Esophagus muscularis mucosa (tissue), 4 donors: ENCODE results near the gene UTP18. TPM values are rescaled to one million over a fixed set of nuclear protein-coding genes. Genes with fewer than 3 reads are reported as not detected.
"Not testable (repeated sequence)": the region's sequence is repeated elsewhere in the genome, so short reads cannot be mapped to it uniquely, and the experiment has no call there.

Source experiments
- DNase-seq: peaks from one replicate; pipeline ENCODE4 v3.0.0-alpha.2; 2017; ENCODE audit errors: extremely low spot score
- H3K27ac ChIP-seq, 4 donors: fragments of 200-600 bp; sonication (generic); replicated peaks in 1 of 4; 1 replicate in 3 of 4; 2 replicates in 1 of 4; pipeline ENCODE4 v1.5.1; 2016 to 2019; ENCODE audit warnings: mild to moderate bottlenecking in 1 of 4
- H3K27me3 ChIP-seq, 4 donors: fragments of 200-600 bp; sonication (generic); one replicate each; pipeline versions ENCODE4 v1.5.1 to v1.6.0; 2016 to 2019
- H3K36me3 ChIP-seq, 4 donors: fragments of 200-600 bp; sonication (generic); one replicate each; pipeline ENCODE4 v1.5.1; 2016 to 2019
- H3K4me1 ChIP-seq, 4 donors: fragments of 200-600 bp; sonication (generic); one replicate each; pipeline ENCODE4 v1.5.1; 2016 to 2019
- H3K4me3 ChIP-seq, 4 donors: fragments of 200-600 bp; sonication (generic); 1 replicate in 2 of 4; 2 replicates in 2 of 4; pipeline ENCODE4 v1.5.1; 2016 to 2019; ENCODE audit warnings: mild to moderate bottlenecking in 4 of 4, moderate library complexity in 1 of 4
- H3K9me3 ChIP-seq, 4 donors: fragments of 200-600 bp; sonication (generic); 1 replicate in 3 of 4; 2 replicates in 1 of 4; pipeline ENCODE4 v1.5.1; 2016 to 2019
- EP300 ChIP-seq: sonication (generic); formaldehyde crosslinking; IDR thresholded peaks from one replicate; pipeline ENCODE4 v1.6.1; 2017; ENCODE audit warnings: antibody characterized with exemption
- POLR2A ChIP-seq: fragments of 450-650 bp; IDR thresholded peaks from one replicate; pipeline ENCODE4 v1.6.1; 2017; ENCODE audit warnings: antibody characterized with exemption, moderate library complexity, mild to moderate bottlenecking, low read depth
- POLR2AphosphoS5 ChIP-seq, 2 donors: sonication (generic); formaldehyde crosslinking; IDR thresholded peaks; one replicate each; pipeline ENCODE4 v1.6.1; 2017; ENCODE audit warnings: antibody characterized with exemption in 2 of 2
- WGBS: methylation state at CpG from one replicate; pipeline ENCODE4 v1.1.5; 2018; 5-methylcytosine and 5-hydroxymethylcytosine counted together
- intact Hi-C: fragments of 100-400 bp; cut with DNase I; formaldehyde crosslinking; loops from one replicate; pipeline ENCODE4 v1.15.1; 2023
- total RNA-seq, 4 donors: library from RNA; depleted of rRNA; stranded (reverse); fragments of >200 nt; gene quantifications; one replicate each; pipeline versions ENCODE4 v1.1.0 to v1.2.1, GENCODE V29; 2016
- TF ChIP-seq, protein P1 (sequence below), 3 experiments: fragments of 200-600 bp in 2 of 3; fragments of 450-650 bp in 1 of 3; sonication (generic) in 2 of 3; IDR thresholded peaks; one replicate each; pipeline ENCODE4 v1.5.1; 2017 to 2019; ENCODE audit warnings: antibody characterized with exemption in 3 of 3, mild to moderate bottlenecking in 2 of 3, moderate library complexity in 1 of 3

The UTP18 gene
- total RNA-seq, 4 donors from 2014 or later, result 17.9 to 29.3 (median 21.1) TPM

DNA sequence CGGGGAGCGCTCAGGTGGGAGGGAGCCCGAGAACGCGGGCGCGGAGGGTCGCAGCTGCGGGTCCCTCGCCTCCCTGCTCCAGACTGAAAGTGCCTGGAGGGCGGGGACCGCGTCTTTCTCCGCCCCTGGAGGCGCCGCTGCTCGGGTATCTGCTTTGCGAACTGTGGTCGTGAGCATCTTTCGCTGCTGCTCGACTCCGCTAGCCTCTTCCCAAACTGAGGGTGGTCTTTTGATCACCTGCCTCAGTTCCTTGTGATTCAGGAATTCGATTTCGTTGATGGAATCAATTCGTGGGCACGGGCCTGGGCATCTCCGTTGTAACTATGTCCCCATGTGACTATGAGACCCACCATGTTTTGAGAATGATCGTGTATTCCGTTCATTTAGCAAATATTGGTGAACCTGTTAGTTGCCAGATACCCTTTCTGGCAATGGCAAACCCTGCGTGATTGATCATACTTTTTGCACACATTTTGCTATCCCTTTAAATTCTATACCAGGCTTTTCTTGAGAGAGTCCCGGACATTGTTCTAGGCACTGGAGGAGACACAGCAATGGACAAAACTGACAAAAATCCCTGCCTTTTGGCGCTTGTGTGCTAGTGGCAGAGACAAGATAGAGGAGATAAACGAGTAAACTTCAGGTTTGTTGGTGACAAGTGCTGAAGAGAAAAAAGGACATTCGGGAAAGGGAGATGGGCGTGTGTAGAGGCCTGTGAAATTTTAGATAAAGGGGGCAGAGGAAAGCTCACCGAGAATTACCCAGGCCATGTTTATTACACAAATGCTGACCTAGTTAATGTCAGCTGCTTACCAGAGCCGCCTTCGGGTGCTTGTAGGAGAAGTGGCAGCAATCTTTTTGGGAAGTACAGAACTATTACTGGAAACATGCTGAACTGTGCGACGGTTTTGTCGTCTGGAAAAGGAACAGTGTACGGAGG is 948 bp downstream of the UTP18 start:
- WGBS, result 15% methylated on average over 32 of the region's 42 CpGs
- H3K9me3 ChIP-seq, result no peaks in the 10 kb centered on the region
- peak overlapping the region; percentile 93 to 99 (median 98) for H3K27ac ChIP-seq
- intact Hi-C loops, result loop anchor here (5.0 kb wide), 1 partner anchor 94 kb away; the partner anchor contains the start of gene NME2
- H3K4me3 ChIP-seq, result peak overlapping the region; percentile 91 to 98 (median 93)
- H3K27me3 ChIP-seq, result no peaks in the 10 kb centered on the region
- TF ChIP-seq POLR2AphosphoS5 (IDR thresholded peaks at IDR 0.05), result no peak
- peak; percentile 91 for DNase-seq
- peaks cover 0 to 28% (median 15%) of the 10 kb centered on the region in 4 donors for H3K36me3 ChIP-seq
- peaks cover 39 to 63% (median 60%) of the 10 kb centered on the region in 4 donors for H3K4me1 ChIP-seq

DNA sequence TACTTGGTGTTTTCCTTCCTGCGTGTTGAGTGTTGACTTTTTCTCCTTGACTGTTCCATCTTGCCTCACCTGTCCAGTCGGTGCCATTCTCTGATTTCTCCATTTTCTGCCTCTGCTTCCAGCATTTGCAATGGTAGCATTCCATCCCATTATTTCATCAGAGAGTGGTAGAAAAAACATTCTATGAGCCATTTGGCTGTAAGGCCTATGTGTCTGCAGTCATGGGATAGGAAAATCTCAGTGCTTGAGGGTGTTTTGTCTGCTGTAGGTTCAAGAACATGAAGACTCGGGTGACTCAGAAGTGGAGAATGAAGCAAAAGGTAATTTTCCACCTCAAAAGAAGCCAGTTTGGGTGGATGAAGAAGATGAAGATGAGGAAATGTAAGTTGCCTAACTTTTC is 2.7 kb downstream of the UTP18 start:
- TF ChIP-seq EP300, result no peak
- TF ChIP-seq, protein P1, sequence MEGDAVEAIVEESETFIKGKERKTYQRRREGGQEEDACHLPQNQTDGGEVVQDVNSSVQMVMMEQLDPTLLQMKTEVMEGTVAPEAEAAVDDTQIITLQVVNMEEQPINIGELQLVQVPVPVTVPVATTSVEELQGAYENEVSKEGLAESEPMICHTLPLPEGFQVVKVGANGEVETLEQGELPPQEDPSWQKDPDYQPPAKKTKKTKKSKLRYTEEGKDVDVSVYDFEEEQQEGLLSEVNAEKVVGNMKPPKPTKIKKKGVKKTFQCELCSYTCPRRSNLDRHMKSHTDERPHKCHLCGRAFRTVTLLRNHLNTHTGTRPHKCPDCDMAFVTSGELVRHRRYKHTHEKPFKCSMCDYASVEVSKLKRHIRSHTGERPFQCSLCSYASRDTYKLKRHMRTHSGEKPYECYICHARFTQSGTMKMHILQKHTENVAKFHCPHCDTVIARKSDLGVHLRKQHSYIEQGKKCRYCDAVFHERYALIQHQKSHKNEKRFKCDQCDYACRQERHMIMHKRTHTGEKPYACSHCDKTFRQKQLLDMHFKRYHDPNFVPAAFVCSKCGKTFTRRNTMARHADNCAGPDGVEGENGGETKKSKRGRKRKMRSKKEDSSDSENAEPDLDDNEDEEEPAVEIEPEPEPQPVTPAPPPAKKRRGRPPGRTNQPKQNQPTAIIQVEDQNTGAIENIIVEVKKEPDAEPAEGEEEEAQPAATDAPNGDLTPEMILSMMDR (IDR thresholded peaks at IDR 0.05), result no peak
- no peak for TF ChIP-seq POLR2A
- TF ChIP-seq POLR2AphosphoS5 (IDR thresholded peaks at IDR 0.05), result no peak
- WGBS, result 94% methylated on average over 3 of the region's 3 CpGs
- Histone ChIP-seq H3K4me1 (peaks cover 25 to 52% (median 43%) of the 10 kb centered on the region in 4 donors), H3K9me3 (no peaks in the 10 kb centered on the region), H3K4me3 (no peak overlapping the region), H3K36me3 (peaks cover 0 to 43% (median 28%) of the 10 kb centered on the region in 4 donors), H3K27ac (no peak overlapping the region), H3K27me3 (no peaks in the 10 kb centered on the region)
- intact Hi-C loops, result loop anchor here (5.0 kb wide), 1 partner anchor 96 kb away; the partner anchor contains the start of gene NME2
- DNase-seq, result no peak

DNA sequence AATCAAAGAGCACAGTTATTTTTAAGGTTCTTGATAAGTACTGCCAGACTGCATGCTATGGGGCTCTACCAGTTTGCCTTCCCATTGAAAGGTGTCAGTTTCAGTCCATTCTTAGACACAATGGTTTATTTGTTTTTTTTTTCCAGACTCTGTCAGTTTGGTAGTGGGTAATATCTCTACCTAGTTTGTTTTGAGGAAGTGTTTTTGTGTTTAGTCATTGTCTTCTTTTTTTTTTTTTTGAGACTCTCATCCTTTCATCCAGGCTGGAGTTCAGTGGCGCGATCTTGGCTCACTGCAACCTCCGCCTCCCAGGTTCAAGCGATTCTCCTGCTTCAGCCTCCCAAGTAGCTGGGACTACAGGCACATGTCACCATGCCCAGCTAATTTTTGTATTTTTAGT is 4.1 kb downstream of the UTP18 start:
- not testable (repeated sequence) for H3K9me3 ChIP-seq, H3K4me3 ChIP-seq, DNase-seq, H3K27me3 ChIP-seq, H3K27ac ChIP-seq
- Histone ChIP-seq H3K36me3 (peaks cover 12 to 57% (median 40%) of the 10 kb centered on the region in 4 donors), H3K4me1 (peaks cover 11 to 37% (median 30%) of the 10 kb centered on the region in 4 donors)
- 78% methylated on average over 4 of the region's 4 CpGs for WGBS
- intact Hi-C loops, result loop anchor here (5.0 kb wide), 1 partner anchor 97 kb away; the partner anchor contains the start of gene NME2

DNA sequence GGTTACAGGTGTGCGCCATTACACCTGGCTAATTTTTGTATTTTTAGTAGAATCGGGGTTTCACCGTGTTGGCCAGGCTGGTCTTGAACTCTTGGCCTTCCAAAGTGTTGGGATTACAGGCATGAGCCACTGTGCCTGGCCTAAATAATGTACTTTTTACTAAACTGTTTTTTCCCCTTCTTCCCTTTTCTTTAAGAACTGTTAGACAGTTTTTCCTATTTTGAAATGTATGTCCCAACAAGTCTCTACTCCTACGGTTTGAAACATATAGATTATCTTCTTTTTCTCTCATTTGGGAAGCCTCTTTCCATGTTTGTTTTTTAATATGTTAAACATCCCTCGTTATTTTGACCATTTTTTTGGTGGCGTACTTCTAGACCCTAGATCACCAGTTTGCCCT is 9.6 kb downstream of the UTP18 start:
- intact Hi-C loops, result no loop called here
- peaks cover 24 to 90% (median 59%) of the 10 kb centered on the region in 4 donors for H3K36me3 ChIP-seq
- no peaks in the 10 kb centered on the region for H3K27me3 ChIP-seq
- WGBS, result 96% methylated on average over 6 of the region's 6 CpGs
- TF ChIP-seq POLR2A, result no peak
- TF ChIP-seq, protein P1 (IDR thresholded peaks at IDR 0.05), result no peak
- H3K9me3 ChIP-seq, result no peaks in the 10 kb centered on the region
- no peak overlapping the region for H3K4me3 ChIP-seq
- H3K27ac ChIP-seq, result no peak overlapping the region
- H3K4me1 ChIP-seq, result peaks cover 0 to 31% (median 15%) of the 10 kb centered on the region in 4 donors
- no peak for DNase-seq

DNA sequence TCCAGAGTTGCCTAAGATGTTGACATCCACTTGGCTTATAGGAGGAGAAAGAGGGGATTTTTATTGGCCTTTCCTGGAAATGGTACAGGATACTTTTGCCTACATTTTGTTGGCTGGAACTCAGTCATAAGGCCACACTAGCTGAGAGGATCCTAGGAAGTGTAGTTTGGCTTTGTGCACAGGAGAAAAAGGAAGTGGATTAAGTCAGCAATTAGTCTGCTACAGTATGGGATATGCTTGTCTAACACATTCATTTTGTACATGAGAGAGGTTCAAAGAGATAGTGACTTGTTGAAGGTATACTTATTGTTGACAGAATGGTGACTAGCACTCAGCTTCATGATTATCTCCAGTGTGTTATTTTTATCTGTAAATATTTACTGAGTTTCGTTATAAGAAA is 10.3 kb downstream of the UTP18 start:
- H3K9me3 ChIP-seq, result no peaks in the 10 kb centered on the region
- peaks cover 24 to 93% (median 59%) of the 10 kb centered on the region in 4 donors for H3K36me3 ChIP-seq
- no peaks in the 10 kb centered on the region for H3K27me3 ChIP-seq
- no peak overlapping the region for H3K27ac ChIP-seq
- no peak overlapping the region for H3K4me3 ChIP-seq
- TF ChIP-seq POLR2A, result no peak
- TF ChIP-seq POLR2AphosphoS5 (IDR thresholded peaks at IDR 0.05), result no peak
- TF ChIP-seq, protein P1 (IDR thresholded peaks at IDR 0.05), result no peak
- no peak for TF ChIP-seq EP300
- intact Hi-C loops, result no loop called here
- no peak for DNase-seq
- 43% methylated on average over 1 of the region's 1 CpG for WGBS
- H3K4me1 ChIP-seq, result peaks cover 0 to 29% (median 14%) of the 10 kb centered on the region in 4 donors
